PC-9 (cell line): Measurements from ENCODE around the gene DHX32.

Source experiments
- CTCF ChIP-seq: fragments of 200-600 bp; sonication (generic); conservative IDR thresholded peaks from 2 replicates; pipeline ENCODE4 v1.6.1; 2017; ENCODE audit warnings: mixed run types, antibody characterized with exemption, mild to moderate bottlenecking, moderate library complexity
- EZH2 ChIP-seq: fragments of 200-600 bp; sonication (generic); IDR thresholded peaks from 2 replicates; pipeline ENCODE4 v1.8.0; 2017; ENCODE audit warnings: antibody characterized with exemption, low read depth

- TF ChIP-seq EZH2 = no peak
- TF ChIP-seq CTCF = no peak
These were observed 79.5 kb downstream of the DHX32 start for GRCh38 chr10:125801574-125801973.
